HL-60 (cell line): ENCODE data around the gene SLC43A2.
"Not testable (repeated sequence)": the region's sequence is repeated elsewhere in the genome, so short reads cannot be mapped to it uniquely, and the experiment has no call there.

Experiments
- DNase-seq, 2 experiments: peaks; one replicate each; pipeline ENCODE4 v3.0.0-alpha.2; 2010 to 2020; ENCODE audit warnings: low read depth in 1 of 2, low spot score in 1 of 2
- H3K27ac ChIP-seq: fragments of 250-450 bp; sonication (Bioruptor Pico); replicated peaks from 2 replicates; pipeline ENCODE4 v1.5.1; 2020; ENCODE audit warnings: mild to moderate bottlenecking, moderate library complexity
- H3K27me3 ChIP-seq: fragments of 250-450 bp; sonication (Bioruptor Pico); 2 replicates; pipeline ENCODE4 v1.5.1; 2021; ENCODE audit warnings: mild to moderate bottlenecking, moderate library complexity; ENCODE audit not compliant: insufficient read depth, poor library complexity, severe bottlenecking
- H3K4me3 ChIP-seq: replicated peaks from 2 replicates; pipeline ENCODE4 v1.5.1; 2011; ENCODE audit warnings: mild to moderate bottlenecking, control low read depth, low read length; ENCODE audit not compliant: insufficient read depth
- GABPA ChIP-seq: IDR thresholded peaks from 2 replicates; pipeline ENCODE4 v1.6.1; 2012; ENCODE audit warnings: low read depth
- POLR2AphosphoS5 ChIP-seq: IDR thresholded peaks from 2 replicates; pipeline ENCODE4 v1.6.1; 2012; ENCODE audit warnings: low read depth
- SPI1 ChIP-seq: IDR thresholded peaks from 2 replicates; pipeline ENCODE4 v1.6.1; 2012; ENCODE audit warnings: low read depth, mild to moderate bottlenecking, borderline replicate concordance
- long read RNA-seq: library from polyadenylated mRNA; unstranded; transcript quantifications from one replicate; pipeline ENCODE4 v2.0.0, GENCODE V29; 2020
- TF ChIP-seq, protein P1 (sequence below): IDR thresholded peaks from one replicate; pipeline ENCODE4 v1.5.1; 2011; ENCODE audit warnings: low read length, control low read depth, inconsistent platforms; ENCODE audit not compliant: insufficient read depth
- TF ChIP-seq, protein P2 (sequence below): IDR thresholded peaks from 2 replicates; pipeline ENCODE4 v1.6.1; 2012; ENCODE audit warnings: low read depth; ENCODE audit not compliant: insufficient replicate concordance

SLC43A2 gene
- long read RNA-seq, full-length matches to known transcripts: 9 of 45 reads
- long read RNA-seq, partial matches to known transcripts: 6 of 45 reads
- long read RNA-seq, other reads (novel, unspliced or antisense): 30 of 45 reads

DNA sequence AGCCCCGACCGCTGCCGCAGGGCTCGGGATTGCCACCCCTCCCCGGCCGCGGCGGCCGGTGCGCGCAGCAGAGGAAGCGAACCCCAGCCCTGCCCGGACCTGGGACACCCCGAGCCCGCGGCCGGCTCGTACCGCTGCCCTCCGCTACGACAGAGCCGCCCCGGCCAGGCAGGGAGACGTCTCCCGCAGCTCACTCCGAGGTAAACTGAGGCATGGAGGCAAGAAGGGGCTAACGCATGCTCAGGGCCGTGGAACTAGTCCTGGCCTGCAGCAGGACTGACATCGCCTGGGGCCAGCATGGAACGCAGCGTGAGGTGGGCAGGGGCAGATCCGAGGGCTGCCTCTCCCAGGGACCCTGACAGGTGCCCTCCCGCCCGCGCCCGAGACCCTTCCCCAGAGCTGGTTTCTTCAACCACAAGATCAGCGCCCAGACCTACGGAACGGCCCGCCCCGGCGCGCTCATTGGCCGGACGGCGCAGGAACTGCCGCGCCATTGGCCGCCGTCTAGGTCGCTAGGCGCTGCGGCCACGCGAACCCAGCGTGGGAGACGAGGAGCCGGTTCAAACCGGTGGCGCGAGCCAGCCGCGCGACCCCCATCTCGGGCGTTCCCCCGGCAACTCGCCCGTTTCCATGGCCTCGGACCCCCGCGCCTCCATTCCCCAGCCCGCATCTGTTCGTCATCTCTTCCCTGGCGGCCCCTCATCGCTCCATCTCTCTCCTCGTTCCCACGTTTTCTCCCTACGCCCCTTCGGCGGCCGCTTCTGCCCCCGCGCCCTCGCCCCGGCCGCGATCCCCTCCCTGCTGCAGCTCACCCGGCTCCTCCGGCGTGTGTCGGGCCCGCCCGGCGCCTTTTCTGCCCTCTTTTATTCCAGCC, at the start of gene SLC43A2:
Gene SLC43A2 (minus strand): TSS at position 853 of the 874 bp plus-strand sequence. CDS start 960 bp downstream, outside the sequence.
- DNase-seq: peak in 1 of 2 experiments; percentile 63
- Histone ChIP-seq H3K27me3 (no peaks in the 10 kb centered on the region), H3K4me3 (peak within 1 kb of the TSS; percentile 60), H3K27ac (peak within 1 kb of the TSS; percentile 72)
- TF ChIP-seq POLR2AphosphoS5: no peak
- TF ChIP-seq, protein P1, sequence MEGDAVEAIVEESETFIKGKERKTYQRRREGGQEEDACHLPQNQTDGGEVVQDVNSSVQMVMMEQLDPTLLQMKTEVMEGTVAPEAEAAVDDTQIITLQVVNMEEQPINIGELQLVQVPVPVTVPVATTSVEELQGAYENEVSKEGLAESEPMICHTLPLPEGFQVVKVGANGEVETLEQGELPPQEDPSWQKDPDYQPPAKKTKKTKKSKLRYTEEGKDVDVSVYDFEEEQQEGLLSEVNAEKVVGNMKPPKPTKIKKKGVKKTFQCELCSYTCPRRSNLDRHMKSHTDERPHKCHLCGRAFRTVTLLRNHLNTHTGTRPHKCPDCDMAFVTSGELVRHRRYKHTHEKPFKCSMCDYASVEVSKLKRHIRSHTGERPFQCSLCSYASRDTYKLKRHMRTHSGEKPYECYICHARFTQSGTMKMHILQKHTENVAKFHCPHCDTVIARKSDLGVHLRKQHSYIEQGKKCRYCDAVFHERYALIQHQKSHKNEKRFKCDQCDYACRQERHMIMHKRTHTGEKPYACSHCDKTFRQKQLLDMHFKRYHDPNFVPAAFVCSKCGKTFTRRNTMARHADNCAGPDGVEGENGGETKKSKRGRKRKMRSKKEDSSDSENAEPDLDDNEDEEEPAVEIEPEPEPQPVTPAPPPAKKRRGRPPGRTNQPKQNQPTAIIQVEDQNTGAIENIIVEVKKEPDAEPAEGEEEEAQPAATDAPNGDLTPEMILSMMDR: no peak
- TF ChIP-seq, protein P2, sequence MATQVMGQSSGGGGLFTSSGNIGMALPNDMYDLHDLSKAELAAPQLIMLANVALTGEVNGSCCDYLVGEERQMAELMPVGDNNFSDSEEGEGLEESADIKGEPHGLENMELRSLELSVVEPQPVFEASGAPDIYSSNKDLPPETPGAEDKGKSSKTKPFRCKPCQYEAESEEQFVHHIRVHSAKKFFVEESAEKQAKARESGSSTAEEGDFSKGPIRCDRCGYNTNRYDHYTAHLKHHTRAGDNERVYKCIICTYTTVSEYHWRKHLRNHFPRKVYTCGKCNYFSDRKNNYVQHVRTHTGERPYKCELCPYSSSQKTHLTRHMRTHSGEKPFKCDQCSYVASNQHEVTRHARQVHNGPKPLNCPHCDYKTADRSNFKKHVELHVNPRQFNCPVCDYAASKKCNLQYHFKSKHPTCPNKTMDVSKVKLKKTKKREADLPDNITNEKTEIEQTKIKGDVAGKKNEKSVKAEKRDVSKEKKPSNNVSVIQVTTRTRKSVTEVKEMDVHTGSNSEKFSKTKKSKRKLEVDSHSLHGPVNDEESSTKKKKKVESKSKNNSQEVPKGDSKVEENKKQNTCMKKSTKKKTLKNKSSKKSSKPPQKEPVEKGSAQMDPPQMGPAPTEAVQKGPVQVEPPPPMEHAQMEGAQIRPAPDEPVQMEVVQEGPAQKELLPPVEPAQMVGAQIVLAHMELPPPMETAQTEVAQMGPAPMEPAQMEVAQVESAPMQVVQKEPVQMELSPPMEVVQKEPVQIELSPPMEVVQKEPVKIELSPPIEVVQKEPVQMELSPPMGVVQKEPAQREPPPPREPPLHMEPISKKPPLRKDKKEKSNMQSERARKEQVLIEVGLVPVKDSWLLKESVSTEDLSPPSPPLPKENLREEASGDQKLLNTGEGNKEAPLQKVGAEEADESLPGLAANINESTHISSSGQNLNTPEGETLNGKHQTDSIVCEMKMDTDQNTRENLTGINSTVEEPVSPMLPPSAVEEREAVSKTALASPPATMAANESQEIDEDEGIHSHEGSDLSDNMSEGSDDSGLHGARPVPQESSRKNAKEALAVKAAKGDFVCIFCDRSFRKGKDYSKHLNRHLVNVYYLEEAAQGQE: no peak
- TF ChIP-seq GABPA: no peak
- no peak for TF ChIP-seq SPI1

DNA sequence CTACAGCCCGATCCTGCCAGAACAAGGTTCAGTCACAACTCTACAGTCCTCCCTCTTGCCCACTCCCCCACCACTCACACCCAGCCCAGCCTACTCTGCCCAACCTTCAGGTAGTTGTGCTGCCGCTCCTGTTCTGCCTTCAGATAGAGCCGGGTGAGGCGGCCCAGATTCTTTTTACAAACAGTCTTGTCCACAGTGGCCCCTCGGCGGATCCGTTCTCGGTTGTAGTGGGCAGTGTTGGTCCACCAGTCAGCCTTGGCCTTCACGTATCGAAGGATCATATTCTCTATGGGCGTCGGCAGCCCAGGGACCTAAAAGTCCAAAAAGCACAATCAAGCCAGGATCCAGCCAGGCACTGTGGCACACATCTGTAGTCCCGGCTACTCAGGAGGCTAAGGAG, 47.8 kb upstream of the SLC43A2 start:
- TF ChIP-seq GABPA (no peak), POLR2AphosphoS5 (no peak), SPI1 (no peak)
- TF ChIP-seq, protein P2: no peak
- TF ChIP-seq, protein P1: no peak
- H3K27ac ChIP-seq: no peak overlapping the region
- H3K27me3 ChIP-seq: no peaks in the 10 kb centered on the region
- DNase-seq: no peak
- H3K4me3 ChIP-seq: no peak overlapping the region

DNA sequence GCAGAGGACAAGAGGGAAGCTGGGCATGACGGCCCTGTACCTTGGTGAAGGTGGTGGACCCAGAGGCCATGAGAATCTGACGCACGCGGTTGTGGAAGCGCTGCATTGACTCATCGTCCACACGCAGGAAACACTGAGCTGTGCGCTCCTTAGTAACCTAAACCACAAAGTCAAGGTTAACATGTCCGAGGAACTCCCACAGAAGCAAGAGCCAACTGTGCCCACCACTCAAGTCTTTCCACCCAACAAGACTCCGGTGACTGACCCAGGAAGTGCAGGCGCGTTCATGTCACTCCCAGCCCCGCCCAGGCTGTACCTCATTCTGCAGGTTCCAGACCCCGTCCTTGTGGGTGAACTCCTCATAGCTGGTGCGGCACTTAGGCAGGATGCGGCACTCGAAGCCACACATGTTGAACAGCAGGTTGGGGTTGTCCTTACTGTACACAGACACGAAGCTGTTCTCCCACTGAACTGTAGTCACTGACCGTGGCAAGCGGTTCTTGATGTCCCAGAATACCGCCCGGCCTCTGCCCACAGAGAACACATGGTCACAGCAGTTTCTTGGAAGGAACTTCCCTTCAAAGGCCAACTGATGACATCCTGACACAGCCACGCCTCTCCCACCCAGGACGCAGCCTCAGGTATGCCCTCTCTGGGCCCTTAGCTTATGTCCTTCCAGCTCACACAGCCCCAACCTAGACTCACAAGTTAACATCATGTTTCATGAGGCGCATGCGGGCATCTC, 44.6 kb upstream of the SLC43A2 start:
- DNase-seq: peak in 1 of 2 experiments; percentile 12
- Histone ChIP-seq H3K4me3 (no peak overlapping the region), H3K27me3 (no peaks in the 10 kb centered on the region), H3K27ac (peak overlapping the region; percentile 11)
- TF ChIP-seq, protein P2: no peak
- TF ChIP-seq POLR2AphosphoS5 (no peak), GABPA (no peak), SPI1 (no peak)
- TF ChIP-seq, protein P1: no peak

DNA sequence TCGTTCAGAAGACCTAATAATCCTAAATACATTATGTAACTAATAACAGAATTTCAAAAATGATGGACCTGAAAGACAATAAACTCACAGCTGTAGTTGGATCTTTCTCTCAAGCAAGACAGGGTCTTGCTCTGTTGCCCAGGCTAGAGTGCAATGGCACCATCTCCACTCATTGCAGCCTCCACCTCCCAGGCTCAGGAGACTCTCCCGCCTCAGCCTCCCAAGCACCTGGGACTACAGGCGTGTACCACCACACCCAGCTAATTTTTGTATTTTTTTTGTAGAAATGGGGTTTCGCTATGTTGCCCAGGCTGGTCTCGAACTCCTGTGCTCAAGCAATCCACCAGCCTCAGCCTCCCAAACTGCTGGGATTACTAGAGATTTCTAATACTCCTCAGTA, 35.3 kb upstream of the SLC43A2 start:
- not testable (repeated sequence) for H3K27ac ChIP-seq, H3K4me3 ChIP-seq, DNase-seq, H3K27me3 ChIP-seq
